ENCODE data around the gene ERRFI1.

Gene ERRFI1

GRCh38 chr1:8043621-8044020 is 17.5 kb upstream of the ERRFI1 start:
- DNase-seq: no peak

- DNase-seq: no peak
These were observed 16.0 kb upstream of the ERRFI1 start for GRCh38 chr1:8042134-8042533.

DNA sequence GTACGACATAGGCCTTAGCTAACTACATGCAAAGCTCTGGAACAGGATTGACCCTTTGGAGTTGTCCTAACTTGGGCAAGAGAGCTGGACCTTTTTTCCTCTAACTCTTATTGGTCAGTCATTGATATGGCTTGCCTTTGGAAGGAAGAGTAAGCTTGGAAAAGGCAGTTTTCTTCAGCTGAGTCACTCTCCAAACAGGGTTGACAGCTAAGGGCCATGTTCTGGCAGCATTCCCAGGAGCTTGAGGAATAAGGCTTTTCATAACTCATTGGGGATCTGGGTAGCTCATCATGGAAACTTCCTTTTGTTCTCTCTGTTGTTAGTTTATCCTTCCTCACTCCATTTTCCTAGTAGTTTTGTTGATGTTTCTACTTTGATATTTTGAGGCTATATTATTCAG is 14.5 kb upstream of the ERRFI1 start:
- DNase-seq: no peak

- no peak for DNase-seq
These were observed 13.0 kb upstream of the ERRFI1 start for GRCh38 chr1:8039071-8039470.

GRCh38 chr1:8035289-8035688 is 9.2 kb upstream of the ERRFI1 start:
- DNase-seq: no peak

GRCh38 chr1:8033322-8033721 is 7.2 kb upstream of the ERRFI1 start:
- no peak for DNase-seq

GRCh38 chr1:8032366-8032910 is 6.3 kb upstream of the ERRFI1 start:
- no peak for DNase-seq

DNA sequence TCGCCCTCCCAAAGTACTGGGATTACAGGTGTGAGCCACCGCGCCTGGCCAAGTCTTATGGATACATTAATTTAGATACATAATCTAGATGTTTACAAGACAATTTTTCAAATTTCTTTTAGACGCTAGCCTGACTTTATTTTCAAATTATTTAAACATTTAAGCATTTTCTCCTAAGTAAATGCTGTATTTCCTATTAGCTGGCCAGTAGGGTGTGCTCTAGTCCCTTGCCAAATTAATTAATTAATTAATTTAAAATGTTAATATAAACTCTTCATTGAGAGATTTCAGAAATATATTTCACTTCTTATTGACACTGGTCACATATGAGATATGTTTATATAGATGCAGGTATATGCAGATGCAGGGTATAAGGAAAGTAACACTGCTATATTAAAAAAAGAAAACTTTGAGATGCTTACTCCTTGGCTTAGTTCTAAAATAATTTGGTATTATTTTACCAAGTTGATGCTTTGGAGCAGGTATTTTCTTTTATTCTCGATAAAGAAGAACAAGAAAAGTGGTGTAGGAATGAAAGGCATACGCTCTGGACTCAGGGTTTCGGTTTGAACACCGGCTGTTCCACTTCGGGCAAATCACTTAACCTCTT is 5.2 kb upstream of the ERRFI1 start:
- DNase-seq: peak in 1 of 2 experiments; percentile 9

- no peak for DNase-seq
These were observed 2.4 kb upstream of the ERRFI1 start for GRCh38 chr1:8028571-8028910.

DNA sequence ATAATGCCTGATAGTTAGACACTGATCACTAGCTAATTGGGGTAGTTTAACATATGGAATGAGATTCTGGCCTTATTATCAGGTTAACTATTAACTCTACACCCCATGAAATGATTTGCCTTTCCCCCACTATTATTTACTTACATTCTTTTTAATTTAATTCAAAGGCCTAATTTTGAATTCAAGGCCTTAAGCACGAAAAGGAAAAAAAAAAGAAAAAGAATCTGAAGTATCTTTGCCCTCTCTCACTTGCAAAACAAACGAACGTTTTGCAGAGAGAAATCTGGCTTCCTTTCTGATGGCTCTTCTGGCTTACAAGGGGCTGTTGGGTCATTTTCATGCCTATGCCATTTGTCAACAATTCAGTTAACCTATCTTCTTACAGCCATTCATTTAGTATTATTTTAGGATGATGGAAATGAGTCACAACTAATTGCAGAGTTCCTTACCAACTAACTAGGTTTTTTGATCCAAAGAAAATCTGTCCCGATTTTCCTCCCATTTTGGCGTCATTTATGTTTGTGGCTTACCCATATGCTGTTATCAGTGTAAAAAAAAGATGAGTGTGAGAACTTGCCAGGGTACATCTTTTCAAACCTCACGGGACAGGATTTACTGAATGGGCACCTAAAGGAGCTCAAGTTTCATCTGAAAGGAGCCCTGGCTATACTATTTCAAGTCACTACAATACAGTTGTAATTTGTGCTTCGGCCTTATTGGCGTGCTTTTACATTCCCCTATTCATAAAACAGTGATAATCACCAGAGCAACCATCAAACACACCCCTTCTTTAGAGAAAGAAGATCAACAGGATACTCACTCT is 1.9 kb upstream of the ERRFI1 start:
- no peak for DNase-seq

- no peak for DNase-seq
These were observed 1.1 kb upstream of the ERRFI1 start for GRCh38 chr1:8026976-8027747.

DNA sequence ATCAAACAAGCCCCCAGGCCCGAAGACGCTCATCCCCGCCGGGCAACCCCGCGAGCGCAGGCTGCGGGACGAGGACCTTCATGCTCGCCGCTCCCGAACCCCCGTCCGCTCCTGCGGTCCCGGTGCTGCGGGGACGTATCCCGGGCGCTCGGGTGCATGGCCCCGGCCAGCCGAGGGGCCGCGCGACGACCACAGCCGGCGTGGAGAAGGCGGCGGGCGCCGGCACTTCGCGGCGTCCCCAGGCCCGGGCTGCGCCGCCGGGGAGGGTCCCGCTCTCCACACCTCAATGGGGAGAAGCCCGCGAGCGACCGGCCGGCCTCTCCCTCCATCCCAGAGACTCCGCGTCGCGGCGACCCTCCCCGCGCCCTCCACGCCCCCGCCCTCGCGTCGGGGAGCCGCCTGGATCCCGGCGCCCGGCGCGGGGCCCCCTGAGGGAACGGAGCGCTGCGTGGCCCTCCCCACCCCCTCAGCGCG is 401 bp downstream of the ERRFI1 start:
- peak in 1 of 2 experiments; percentile 5 for DNase-seq

GRCh38 chr1:8025061-8025670 is 943 bp downstream of the ERRFI1 start:
- no peak for DNase-seq

DNA sequence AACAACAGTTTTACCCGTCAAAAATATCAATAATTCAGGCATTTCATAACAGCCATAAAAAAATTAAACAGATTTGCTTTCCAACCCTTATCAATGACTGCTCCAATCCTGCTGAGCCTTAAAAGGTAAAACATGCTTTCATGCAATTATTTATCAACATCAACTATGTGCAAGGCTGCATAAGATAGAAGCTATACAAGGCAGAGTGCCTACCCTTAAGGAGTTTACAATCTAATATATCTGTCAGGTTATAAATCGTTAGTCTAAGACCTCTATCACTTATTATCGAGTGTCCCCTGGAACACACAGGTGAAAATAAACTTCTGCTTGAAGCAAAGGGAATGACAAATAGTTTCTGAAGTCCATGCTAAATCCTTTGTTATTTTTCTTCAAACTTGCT is 1.8 kb downstream of the ERRFI1 start:
- no peak for DNase-seq

- DNase-seq: no peak
These were observed 2.2 kb downstream of the ERRFI1 start for GRCh38 chr1:8023995-8024313.

- no peak for DNase-seq
These were observed 2.7 kb downstream of the ERRFI1 start for GRCh38 chr1:8023287-8023994.

GRCh38 chr1:8022395-8023286 is 3.5 kb downstream of the ERRFI1 start:
- no peak for DNase-seq

DNA sequence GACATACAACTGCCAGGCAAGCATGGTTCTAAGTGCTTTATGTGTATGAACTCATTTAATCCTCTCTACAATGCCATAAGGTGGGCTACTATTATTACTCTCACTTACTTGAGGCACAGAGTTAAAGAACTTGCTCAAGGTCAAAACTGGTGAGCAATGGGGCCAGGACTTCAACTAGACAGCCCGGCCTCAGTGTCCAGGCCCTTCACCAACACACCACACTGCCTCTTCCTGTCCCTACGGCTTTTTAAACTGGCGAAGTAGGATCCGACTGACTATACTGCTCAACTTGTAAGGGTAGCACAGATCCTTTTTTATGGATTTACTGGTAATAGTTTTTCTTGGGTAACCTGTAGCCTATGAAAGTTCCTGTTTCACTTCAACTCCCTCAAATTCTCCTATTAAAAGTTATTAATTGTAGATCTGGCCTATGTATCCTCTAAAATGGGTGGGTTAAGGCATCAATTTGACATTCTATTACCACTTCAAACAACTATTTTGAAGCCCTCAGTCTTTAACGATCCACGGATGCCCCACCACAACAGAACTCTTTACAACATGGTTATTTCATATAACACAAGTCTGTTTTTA is 4.3 kb downstream of the ERRFI1 start:
- no peak for DNase-seq

DNA sequence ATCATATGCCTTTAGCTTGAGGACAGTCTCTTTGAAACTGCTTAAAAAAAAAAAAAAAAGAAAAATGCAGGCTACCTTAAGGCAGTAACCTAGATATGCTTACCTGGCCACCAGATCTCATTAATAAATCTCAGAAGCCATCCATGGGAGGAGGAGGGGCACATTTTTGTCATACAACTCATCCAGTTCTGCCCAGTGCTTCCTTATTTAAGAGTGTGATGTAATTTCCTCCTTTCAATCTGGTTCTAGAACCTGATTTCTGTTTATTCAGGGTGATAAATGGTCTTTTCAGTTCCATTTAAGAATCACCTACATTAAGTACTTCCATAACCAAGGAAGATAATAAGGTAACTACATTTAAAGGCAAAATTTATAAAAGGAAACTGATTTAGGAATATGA is 6.1 kb downstream of the ERRFI1 start:
- DNase-seq: no peak

DNA sequence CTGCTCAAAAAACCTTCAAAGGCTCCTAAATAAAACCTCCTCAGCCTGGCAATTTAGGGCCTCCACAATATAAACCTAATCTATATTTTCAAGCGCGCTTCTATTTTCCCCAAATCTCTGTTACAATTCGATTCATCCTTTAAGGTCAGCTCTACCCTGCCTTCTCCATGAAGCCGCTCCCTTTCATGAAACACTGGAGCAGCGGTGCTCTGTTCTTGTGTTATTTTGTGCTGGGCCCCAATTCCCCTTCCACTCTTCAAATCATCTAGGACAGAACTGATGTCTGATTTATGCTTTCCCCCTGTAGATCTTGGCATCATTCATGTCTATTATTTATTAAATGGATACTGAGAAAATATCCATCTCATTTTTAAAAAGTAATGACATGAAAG is 6.9 kb downstream of the ERRFI1 start:
- no peak for DNase-seq
